OCI-LY1 (cell line): Measurements from ENCODE around the gene CREB3L4.

ENCODE experiments used
- CTCF ChIP-seq: fragments of 200-600 bp; sonication (generic), shearing (Covaris generic); IDR thresholded peaks from 2 replicates; pipeline ENCODE4 v1.5.1; 2017; ENCODE audit warnings: mild to moderate bottlenecking, antibody characterized with exemption, low read length, moderate library complexity, mixed read lengths
- EZH2 ChIP-seq: fragments of 200-600 bp; sonication (generic), shearing (Covaris generic); IDR thresholded peaks from 2 replicates; pipeline ENCODE4 v1.8.0; 2017; ENCODE audit warnings: borderline replicate concordance, mixed run types, mild to moderate bottlenecking, antibody characterized with exemption, low read length, moderate library complexity, mixed read lengths

- TF ChIP-seq CTCF (no peak), EZH2 (no peak)
These were observed 33.7 kb upstream of the CREB3L4 start for GRCh38 chr1:153933955-153934354.
